H9 (cell line): ENCODE data around the gene BTBD7. TPM values are rescaled to one million over a fixed set of nuclear protein-coding genes. Genes with fewer than 3 reads are reported as not detected.

Experiments used
- DNase-seq: peaks from one replicate; pipeline ENCODE4 v3.0.0-alpha.2; 2017
- H2AFZ ChIP-seq: one replicate; pipeline ENCODE4 v1.6.1; 2013; ENCODE audit warnings: mild to moderate bottlenecking, low read length, control low read depth, moderate library complexity
- H2AK5ac ChIP-seq: 2 replicates; pipeline ENCODE4 v1.6.1; 2013; ENCODE audit warnings: low read length, control low read depth, mixed read lengths; ENCODE audit not compliant: insufficient read length
- H2BK120ac ChIP-seq: one replicate; pipeline ENCODE4 v1.6.1; 2013; ENCODE audit warnings: low read depth, mild to moderate bottlenecking, low read length, control low read depth, inconsistent platforms; ENCODE audit not compliant: poor library complexity, severe bottlenecking
- H2BK12ac ChIP-seq: 2 replicates; pipeline ENCODE4 v1.6.1; 2013; ENCODE audit warnings: low read length, control low read depth, mixed read lengths, low read depth; ENCODE audit not compliant: insufficient read length
- H2BK15ac ChIP-seq: 2 replicates; pipeline ENCODE4 v1.6.1; 2013; ENCODE audit warnings: low read depth, low read length, control low read depth
- H2BK20ac ChIP-seq: one replicate; pipeline ENCODE4 v1.6.1; 2013; ENCODE audit warnings: low read depth, mild to moderate bottlenecking, low read length, control low read depth, inconsistent platforms; ENCODE audit not compliant: poor library complexity, severe bottlenecking
- H2BK5ac ChIP-seq: 2 replicates; pipeline ENCODE4 v1.6.1; 2013; ENCODE audit warnings: low read length, control low read depth, mixed read lengths; ENCODE audit not compliant: insufficient read length
- H3K14ac ChIP-seq: 2 replicates; pipeline ENCODE4 v1.6.1; 2013; ENCODE audit warnings: low read length, control low read depth; ENCODE audit not compliant: insufficient read depth
- H3K18ac ChIP-seq: 2 replicates; pipeline ENCODE4 v1.6.1; 2013; ENCODE audit warnings: low read depth, mild to moderate bottlenecking, mixed read lengths, low read length, control low read depth; ENCODE audit not compliant: insufficient read length
- H3K23ac ChIP-seq: 2 replicates; pipeline ENCODE4 v1.6.1; 2013; ENCODE audit warnings: low read length, control low read depth, mixed read lengths, low read depth; ENCODE audit not compliant: insufficient read length
- H3K23me2 ChIP-seq: 2 replicates; pipeline ENCODE4 v1.6.1; 2013; ENCODE audit warnings: low read depth, mild to moderate bottlenecking, mixed read lengths, low read length, control low read depth; ENCODE audit not compliant: insufficient read length, poor library complexity, severe bottlenecking
- H3K27ac ChIP-seq: 2 replicates; pipeline ENCODE4 v1.5.1; 2013; ENCODE audit warnings: low read length, control low read depth, mixed read lengths, low read depth; ENCODE audit not compliant: insufficient read length
- H3K27me3 ChIP-seq: 2 replicates; pipeline ENCODE4 v1.6.1; 2013; ENCODE audit warnings: low read length, control low read depth, inconsistent platforms; ENCODE audit not compliant: insufficient read depth
- H3K4ac ChIP-seq: 2 replicates; pipeline ENCODE4 v1.6.1; 2013; ENCODE audit warnings: low read depth, mild to moderate bottlenecking, control low read depth, inconsistent platforms, low read length, moderate library complexity
- H3K4me1 ChIP-seq: 2 replicates; pipeline ENCODE4 v1.6.1; 2013; ENCODE audit warnings: low read length, control low read depth, inconsistent platforms; ENCODE audit not compliant: insufficient read depth
- H3K4me2 ChIP-seq: 2 replicates; pipeline ENCODE4 v1.6.1; 2013; ENCODE audit warnings: low read length, control low read depth, mixed read lengths; ENCODE audit not compliant: insufficient read length, insufficient read depth
- H3K56ac ChIP-seq: 2 replicates; pipeline ENCODE4 v1.6.1; 2013; ENCODE audit warnings: low read depth, mild to moderate bottlenecking, mixed read lengths, low read length, control low read depth; ENCODE audit not compliant: insufficient read length
- H3K79me1 ChIP-seq: 2 replicates; pipeline ENCODE4 v1.6.1; 2013; ENCODE audit warnings: low read depth, mild to moderate bottlenecking, moderate library complexity, low read length, control low read depth, inconsistent platforms; ENCODE audit not compliant: insufficient read depth, poor library complexity, severe bottlenecking
- H3K79me2 ChIP-seq: 2 replicates; pipeline ENCODE4 v1.6.1; 2013; ENCODE audit warnings: low read length, control low read depth, inconsistent platforms; ENCODE audit not compliant: insufficient read depth
- H3K9ac ChIP-seq: 2 replicates; pipeline ENCODE4 v1.6.1; 2013; ENCODE audit warnings: low read length, control low read depth, mixed read lengths; ENCODE audit not compliant: insufficient read length; ENCODE audit errors: extremely low read depth
- H3K9me3 ChIP-seq: one replicate; pipeline ENCODE4 v1.6.1; 2013; ENCODE audit warnings: low read depth, low read length, inconsistent platforms; ENCODE audit not compliant: control insufficient read depth
- H3T11ph ChIP-seq: one replicate; pipeline ENCODE4 v1.6.1; 2013; ENCODE audit warnings: mild to moderate bottlenecking, low read length, control low read depth, inconsistent platforms
- H4K20me1 ChIP-seq: one replicate; pipeline ENCODE4 v1.6.1; 2013; ENCODE audit not compliant: control insufficient read depth, insufficient read length, insufficient read depth
- H4K5ac ChIP-seq: 2 replicates; pipeline ENCODE4 v1.6.1; 2013; ENCODE audit warnings: low read depth, mild to moderate bottlenecking, mixed read lengths, low read length, control low read depth; ENCODE audit not compliant: insufficient read length
- H4K8ac ChIP-seq: replicated peaks from 2 replicates; pipeline ENCODE4 v1.6.1; 2013; ENCODE audit warnings: low read length, control low read depth, mixed read lengths, low read depth; ENCODE audit not compliant: insufficient read length
- H4K91ac ChIP-seq: 2 replicates; pipeline ENCODE4 v1.6.1; 2013; ENCODE audit warnings: low read depth, mild to moderate bottlenecking, moderate library complexity, mixed read lengths, low read length, control low read depth; ENCODE audit not compliant: insufficient read length
- H3K27ac Mint-ChIP-seq, 3 experiments: 2 replicates in 2 of 3; 3 replicates in 1 of 3; pipeline ENCODE4 v1.8.0; 2020 to 2021; ENCODE audit warnings: mixed read lengths in 3 of 3, mild to moderate bottlenecking in 1 of 3, moderate library complexity in 1 of 3
- H3K27me3 Mint-ChIP-seq: 2 replicates; pipeline ENCODE4 v1.8.0; 2021; ENCODE audit warnings: low read depth, mild to moderate bottlenecking, moderate library complexity, mixed read lengths
- H3K36me3 Mint-ChIP-seq, 3 experiments: 2 replicates in 2 of 3; 3 replicates in 1 of 3; pipeline ENCODE4 v1.8.0; 2020 to 2021; ENCODE audit warnings: low read depth in 3 of 3, mixed read lengths in 3 of 3; ENCODE audit not compliant: insufficient read depth in 1 of 3
- H3K4me1 Mint-ChIP-seq, 2 experiments: 2 replicates each; pipeline ENCODE4 v1.8.0; 2020; ENCODE audit warnings: mixed read lengths in 2 of 2
- H3K4me3 Mint-ChIP-seq, 2 experiments: 2 replicates in 1 of 2; 3 replicates in 1 of 2; pipeline ENCODE4 v1.8.0; 2020 to 2021; ENCODE audit warnings: mild to moderate bottlenecking in 2 of 2, mixed read lengths in 2 of 2, moderate library complexity in 1 of 2
- H3K9me3 Mint-ChIP-seq, 2 experiments: 2 replicates in 1 of 2; 3 replicates in 1 of 2; pipeline ENCODE4 v1.8.0; 2020; ENCODE audit warnings: mild to moderate bottlenecking in 2 of 2, mixed read lengths in 2 of 2, moderate library complexity in 1 of 2
- CTCF ChIP-seq: fragments of 200-600 bp; sonication (generic); conservative IDR thresholded peaks from 3 replicates; pipeline ENCODE4 v1.8.0; 2021; ENCODE audit warnings: antibody characterized with exemption, mild to moderate bottlenecking
- WGBS: extraction: QIAGEN DNeasy Blood & Tissue Kit; methylation state at CpG from one replicate; pipeline ENCODE4 v1.1.7; 2013; ENCODE audit warnings: missing lambda C conversion rate, low lambda C conversion rate, mixed read lengths; ENCODE audit not compliant: insufficient read length; ENCODE audit errors: extremely low coverage; 5-methylcytosine and 5-hydroxymethylcytosine counted together
- total RNA-seq: library from RNA; stranded (reverse); gene quantifications from 2 replicates; pipeline ENCODE4 v1.2.1, GENCODE V29; 2021

BTBD7 gene
- total RNA-seq, 1 experiment from 2014 or later, result 44.1 TPM

- no peak overlapping the region for H4K5ac ChIP-seq
- no peak overlapping the region for H4K91ac ChIP-seq
- no peak overlapping the region for H2BK120ac ChIP-seq
- no peaks in the 10 kb centered on the region for H3K27me3 ChIP-seq
- no peak overlapping the region for H3K18ac ChIP-seq
- no CpG with 5 or more reads among the region's 1 CpG for WGBS
- no peak overlapping the region for H3K9ac ChIP-seq
- no peak overlapping the region for H4K8ac ChIP-seq
- Mint-ChIP-seq H3K36me3 (peaks cover 0 to 4% (median 0%) of the 10 kb centered on the region in 3 experiments; a peak in 1 of 7 replicates), H3K9me3 (peaks cover 5% of the 10 kb centered on the region in 2 experiments; a peak in 3 of 5 replicates), H3K4me3 (no peak overlapping the region), H3K4me1 (no peaks in the 10 kb centered on the region), H3K27ac (no peak overlapping the region), H3K27me3 (no peaks in the 10 kb centered on the region)
- H2BK5ac ChIP-seq, result no peak overlapping the region
- H3K79me1 ChIP-seq, result no peaks in the 10 kb centered on the region
- H3K4ac ChIP-seq, result no peak overlapping the region
- H3K27ac ChIP-seq, result no peak overlapping the region
- H3K9me3 ChIP-seq, result no peaks in the 10 kb centered on the region
- no peak for DNase-seq
- no peak overlapping the region for H2BK15ac ChIP-seq
- H3K4me1 ChIP-seq, result no peaks in the 10 kb centered on the region
- no peaks in the 10 kb centered on the region for H3K79me2 ChIP-seq
- no peak overlapping the region for H3K14ac ChIP-seq
- H2AK5ac ChIP-seq, result no peak overlapping the region
- H3K56ac ChIP-seq, result no peak overlapping the region
- TF ChIP-seq CTCF, result no peak
- no peak overlapping the region for H2BK20ac ChIP-seq
- H3K23me2 ChIP-seq, result no peaks in the 10 kb centered on the region
- H3T11ph ChIP-seq, result no peak overlapping the region
- H2AFZ ChIP-seq, result no peak overlapping the region
- H3K23ac ChIP-seq, result no peak overlapping the region
- H4K20me1 ChIP-seq, result no peaks in the 10 kb centered on the region
- no peak overlapping the region for H3K4me2 ChIP-seq
- H2BK12ac ChIP-seq, result no peak overlapping the region
These were observed 48.8 kb upstream of the BTBD7 start for GRCh38 chr14:93381644-93382043.
